Right cardiac atrium (tissue), 5 donors: ENCODE data around the gene C2orf49. TPM values are rescaled to one million over a fixed set of nuclear protein-coding genes. Genes with fewer than 3 reads are reported as not detected.
A peak's percentile ranks its signal among the peaks of the same experiment; 100 is the strongest.

Source experiments
- ATAC-seq, 2 donors: fragments of 200-7000 bp; cut with Tn5 transposase; one replicate each; pipeline versions ENCODE4 v1.8.0 to v1.9.1; 2020; ENCODE audit warnings: moderate library complexity in 2 of 2, mild to moderate bottlenecking in 1 of 2
- DNase-seq, 3 donors: peaks; one replicate each; pipeline ENCODE4 v3.0.0-alpha.2; 2020
- H3K27ac ChIP-seq: one replicate; pipeline ENCODE4 v1.5.1; 2013; ENCODE audit warnings: mild to moderate bottlenecking, low read length, control low read depth, moderate library complexity
- H3K27me3 ChIP-seq: one replicate; pipeline ENCODE4 v1.6.1; 2013; ENCODE audit not compliant: control insufficient read depth, insufficient read depth
- H3K4me1 ChIP-seq: one replicate; pipeline ENCODE4 v1.6.1; 2013; ENCODE audit warnings: low read length; ENCODE audit not compliant: control insufficient read depth, insufficient read depth
- H3K4me3 ChIP-seq: one replicate; pipeline ENCODE4 v1.5.1; 2013; ENCODE audit warnings: low read length, control low read depth
- H3K9me3 ChIP-seq: one replicate; pipeline ENCODE4 v1.6.1; 2013; ENCODE audit warnings: low read length; ENCODE audit not compliant: control insufficient read depth
- WGBS: extraction: QIAGEN DNeasy Blood & Tissue Kit; methylation state at CpG from one replicate; pipeline ENCODE4 v1.1.7; 2013; 5-methylcytosine and 5-hydroxymethylcytosine counted together
- intact Hi-C, 4 donors: fragments of 100-400 bp; cut with DNase I; formaldehyde crosslinking; loops; one replicate each; pipeline versions ENCODE4 v1.11.0 to v1.14.0; 2022 to 2023
- polyA plus RNA-seq: library from polyadenylated mRNA; stranded (reverse); fragments of 200-250 nt; gene quantifications from one replicate; pipeline ENCODE4 v1.2.3, GENCODE V29; 2013
- total RNA-seq, 4 donors: library from RNA; stranded (reverse); fragmentation: NEBNext Ultra II Directional; extraction: Animal tissue kit (Norgen Biotek cat#: 25700); gene quantifications; one replicate each; pipeline ENCODE4 v1.2.1, GENCODE V29; 2021
- donor health status: healthy with polysubstance abuse.
- donor health status: DM: no; HTN: yes; CAD: no.
- donor health status: DM: no; HTN: no; CAD: no.
- donor health status: DM: no; HTN: yes; CAD: no; lungs with severe emphysema.
- donor health status: DM: yes; HTN: yes; CAD: no.

The C2orf49 gene
- total and polyA plus RNA-seq, 5 donors, result 13.2 to 20.3 (median 15.8) TPM

DNA sequence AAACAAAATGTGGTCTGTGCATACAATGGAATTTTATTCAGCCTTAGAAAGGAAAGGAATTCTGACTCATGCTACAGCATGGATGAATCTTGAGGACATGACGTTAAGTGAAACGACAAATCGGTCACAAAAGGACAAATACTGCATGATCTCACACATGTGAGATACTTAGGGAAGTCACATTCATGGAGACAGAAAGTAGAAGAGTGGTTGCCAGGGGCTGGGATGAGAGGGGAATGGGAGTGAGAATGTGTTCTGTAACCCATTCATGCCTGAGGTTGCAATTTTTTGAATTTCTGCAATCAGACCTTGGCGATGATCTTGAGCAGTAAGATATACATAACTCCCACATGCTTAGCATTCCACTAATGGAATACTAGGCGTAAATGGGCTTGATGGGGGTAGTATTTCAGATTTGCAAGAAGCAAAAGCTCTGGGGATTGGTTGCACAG is 39.5 kb downstream of the C2orf49 start:
- peaks cover 7% of the 10 kb centered on the region for H3K4me1 ChIP-seq
- intact Hi-C loops, result no loop called here
- no peak overlapping the region for H3K27ac ChIP-seq

DNA sequence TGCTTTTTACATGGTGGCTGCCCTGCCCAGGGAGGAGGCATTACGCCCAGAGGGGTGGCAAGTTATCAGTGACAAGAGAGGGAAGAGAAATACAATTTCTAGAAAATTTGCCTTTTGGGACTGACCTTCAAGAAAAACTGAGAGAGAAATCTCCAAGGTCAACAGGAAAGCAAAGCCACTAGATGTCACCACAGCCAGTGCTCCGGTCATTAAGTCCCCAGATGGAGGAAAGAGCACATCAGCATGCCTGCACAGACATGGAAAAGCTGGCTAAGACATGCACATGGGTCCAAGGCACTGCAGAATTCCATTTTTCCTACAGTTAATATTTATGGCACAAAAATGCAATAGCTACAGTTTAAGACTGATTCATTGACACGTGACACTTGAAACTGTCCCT is 40.5 kb downstream of the C2orf49 start:
- 65% methylated on average over 3 of the region's 3 CpGs for WGBS
- no peak overlapping the region for H3K4me3 ChIP-seq
- no peaks in the 10 kb centered on the region for H3K9me3 ChIP-seq
- peaks cover 7% of the 10 kb centered on the region for H3K4me1 ChIP-seq
- no peak for ATAC-seq
- no peaks in the 10 kb centered on the region for H3K27me3 ChIP-seq
- no peak for DNase-seq
- H3K27ac ChIP-seq, result peak overlapping the region; percentile 62
- intact Hi-C loops, result no loop called here

More for the DNA sequence above, 39.5 kb downstream of the C2orf49 start:
- no peaks in the 10 kb centered on the region for H3K9me3 ChIP-seq
- H3K4me3 ChIP-seq, result no peak overlapping the region
- 71% methylated on average over 5 of the region's 5 CpGs for WGBS
- H3K27me3 ChIP-seq, result no peaks in the 10 kb centered on the region
- DNase-seq, result no peak
- ATAC-seq, result no peak

DNA sequence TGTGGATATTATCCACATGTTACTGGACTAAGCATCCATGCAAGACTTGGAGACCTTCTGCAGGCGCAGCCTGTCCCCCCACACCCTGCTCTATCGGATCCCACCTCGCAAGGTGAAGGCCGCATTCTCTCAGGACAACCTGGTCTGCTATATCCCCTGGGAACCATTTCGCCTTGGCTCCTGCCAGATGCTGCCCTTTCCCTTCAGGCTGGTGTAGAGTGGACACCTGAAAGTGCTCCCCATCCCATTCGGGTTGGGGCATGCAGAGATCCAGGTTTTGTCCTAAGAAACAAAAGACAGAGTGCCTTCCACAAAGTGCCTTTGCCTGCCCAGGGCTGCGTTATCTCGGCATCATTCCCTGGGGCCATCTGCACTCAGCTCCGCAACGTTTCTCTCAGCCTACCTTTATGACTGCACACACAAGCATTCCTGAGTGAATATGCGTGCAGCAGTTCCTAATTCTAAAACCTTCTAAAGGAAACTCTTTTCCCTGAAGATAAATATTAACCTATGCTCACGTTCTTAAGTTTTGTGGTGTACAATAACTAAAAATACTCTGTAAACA is 41.0 kb downstream of the C2orf49 start:
- intact Hi-C loops, result no loop called here
- Histone ChIP-seq H3K4me1 (peaks cover 5% of the 10 kb centered on the region), H3K4me3 (no peak overlapping the region), H3K27me3 (no peaks in the 10 kb centered on the region), H3K27ac (peak overlapping the region; percentile 25), H3K9me3 (no peaks in the 10 kb centered on the region)
- WGBS, result 83% methylated on average over 12 of the region's 12 CpGs
- DNase-seq (no peak), ATAC-seq (no peak)

DNA sequence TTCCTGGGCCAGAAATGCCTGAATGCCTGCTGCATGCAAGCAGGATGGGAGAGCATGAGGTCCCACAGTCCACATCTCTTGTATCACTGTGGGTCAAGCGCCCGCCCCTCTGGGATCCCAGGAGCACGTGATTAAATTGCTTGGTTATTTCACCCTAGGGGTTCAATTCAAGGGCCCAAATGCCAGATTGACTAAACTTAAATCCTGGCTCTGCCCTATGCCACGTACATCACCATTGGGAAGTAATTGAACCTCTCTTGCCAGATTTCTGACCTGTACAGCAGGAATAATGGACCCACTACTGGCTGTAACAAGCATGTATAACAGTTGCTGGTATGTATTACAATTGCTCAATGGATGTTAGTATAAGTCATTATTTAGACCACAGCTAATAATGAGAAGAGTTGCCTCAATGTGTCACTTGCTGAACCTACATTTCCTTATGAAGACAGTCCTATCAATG is 41.6 kb downstream of the C2orf49 start:
- H3K27me3 ChIP-seq, result no peaks in the 10 kb centered on the region
- WGBS, result 85% methylated on average over 4 of the region's 4 CpGs
- H3K4me3 ChIP-seq, result no peak overlapping the region
- H3K27ac ChIP-seq, result peak overlapping the region; percentile 24
- DNase-seq (no peak), ATAC-seq (no peak)
- H3K4me1 ChIP-seq, result peaks cover 5% of the 10 kb centered on the region
- no peaks in the 10 kb centered on the region for H3K9me3 ChIP-seq
- intact Hi-C loops, result no loop called here

DNA sequence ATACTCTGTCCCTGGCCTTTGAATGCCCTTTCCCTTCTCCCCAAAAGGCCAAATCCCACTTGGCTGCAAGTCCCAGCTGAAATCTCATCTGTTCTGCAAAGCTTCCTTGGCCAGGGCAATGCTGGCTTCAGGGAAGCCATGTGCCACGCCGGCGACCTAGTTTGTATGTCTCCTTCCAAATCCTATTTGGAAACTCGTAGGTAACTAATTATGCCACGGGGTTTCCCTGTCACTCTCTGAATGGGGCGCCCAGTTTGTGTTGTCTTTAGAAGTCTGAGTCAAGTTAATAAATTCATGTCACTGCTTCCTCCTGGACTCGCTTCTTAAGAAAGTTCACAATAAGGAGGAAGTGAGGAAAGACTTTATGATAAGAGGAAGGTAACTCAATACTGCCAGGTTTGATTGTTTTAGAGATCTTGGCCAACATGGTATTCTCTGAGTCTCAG is 42.4 kb downstream of the C2orf49 start:
- 73% methylated on average over 7 of the region's 7 CpGs for WGBS
- no peak for ATAC-seq
- no peak for DNase-seq
- intact Hi-C loops, result loop anchor here in 2 of 4 donors (10.0 kb wide), 2 partner anchors 55 to 115 kb away; no protein-coding TSS in a partner anchor
- no peaks in the 10 kb centered on the region for H3K27me3 ChIP-seq
- peaks cover 5% of the 10 kb centered on the region for H3K4me1 ChIP-seq
- no peak overlapping the region for H3K4me3 ChIP-seq
- H3K9me3 ChIP-seq, result no peaks in the 10 kb centered on the region
- no peak overlapping the region for H3K27ac ChIP-seq

DNA sequence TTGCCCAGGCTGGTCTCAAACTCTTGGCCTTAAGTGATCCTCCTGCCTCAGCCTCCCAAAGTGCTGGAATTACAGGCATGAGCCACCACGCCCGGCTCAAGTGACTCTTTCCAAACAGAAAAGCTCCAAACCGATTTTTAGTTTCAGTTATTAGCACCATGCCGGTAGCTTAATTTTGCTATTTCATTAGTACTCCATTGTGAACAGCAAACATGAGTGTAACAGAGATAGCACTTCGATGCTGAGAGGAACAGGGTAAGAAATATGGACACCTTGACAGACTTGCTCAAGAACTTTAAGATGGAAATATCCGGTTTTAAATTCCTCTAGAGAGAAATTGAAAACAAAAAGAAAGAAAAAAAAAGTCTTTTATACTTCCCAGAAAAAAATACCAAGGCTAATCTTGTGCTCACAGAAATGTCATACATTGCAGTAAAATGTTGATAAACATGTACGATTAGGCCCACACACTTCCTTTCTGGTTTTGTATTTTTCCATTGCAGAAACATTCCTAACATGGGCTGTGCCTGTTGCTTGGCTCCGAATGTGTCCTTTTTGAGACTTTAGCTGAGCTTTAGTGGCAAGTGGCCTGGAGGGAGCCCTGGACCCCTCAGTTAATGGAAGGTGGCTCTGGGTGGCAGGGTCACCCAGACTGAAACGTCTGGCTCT is 43.2 kb downstream of the C2orf49 start:
- peak in 1 of 3 donors; percentile 43 for DNase-seq
- peak overlapping the region; percentile 76 for H3K27ac ChIP-seq
- intact Hi-C loops, result loop anchor here in 2 of 4 donors (10.0 kb wide), 2 partner anchors 54 to 114 kb away; no protein-coding TSS in a partner anchor
- peak; percentile 42 to 61 for ATAC-seq
- H3K4me1 ChIP-seq, result peaks cover 5% of the 10 kb centered on the region
- H3K9me3 ChIP-seq, result no peaks in the 10 kb centered on the region
- WGBS, result 50% methylated on average over 9 of the region's 9 CpGs
- no peak overlapping the region for H3K4me3 ChIP-seq
- H3K27me3 ChIP-seq, result no peaks in the 10 kb centered on the region

DNA sequence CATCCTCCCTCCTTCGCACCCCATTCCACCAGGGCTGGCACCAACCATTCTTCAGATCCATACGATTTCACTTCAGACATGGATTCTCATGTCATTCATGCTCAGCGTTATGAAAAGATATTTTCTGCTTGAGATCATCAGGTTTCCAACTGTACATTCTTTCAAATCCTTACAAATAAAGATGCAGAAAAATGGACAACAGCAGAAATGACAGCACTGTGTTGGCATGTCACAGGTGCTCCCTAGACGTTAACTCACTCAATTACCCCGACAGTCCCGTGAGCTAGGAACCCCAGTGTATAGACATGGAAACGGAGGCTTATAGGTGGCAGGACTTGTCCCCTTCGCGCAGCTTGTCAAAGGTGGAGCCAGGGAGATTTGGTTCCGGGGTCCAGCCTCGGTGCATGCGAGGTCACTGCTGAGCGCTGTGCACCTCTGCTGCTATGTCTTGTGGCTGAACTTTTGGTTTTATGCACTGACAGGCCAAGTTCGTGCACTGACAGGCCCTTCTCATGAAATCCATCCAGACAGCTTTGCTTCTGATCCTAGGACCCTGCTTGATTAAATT is 43.8 kb downstream of the C2orf49 start:
- H3K4me1 ChIP-seq, result peaks cover 5% of the 10 kb centered on the region
- DNase-seq (no peak), ATAC-seq (peak in 1 of 2 donors; percentile 5)
- no peak overlapping the region for H3K4me3 ChIP-seq
- intact Hi-C loops, result loop anchor here in 2 of 4 donors (10.0 kb wide), 2 partner anchors 54 to 114 kb away; no protein-coding TSS in a partner anchor
- peak overlapping the region; percentile 76 for H3K27ac ChIP-seq
- H3K9me3 ChIP-seq, result no peaks in the 10 kb centered on the region
- H3K27me3 ChIP-seq, result no peaks in the 10 kb centered on the region
- WGBS, result 74% methylated on average over 14 of the region's 14 CpGs

DNA sequence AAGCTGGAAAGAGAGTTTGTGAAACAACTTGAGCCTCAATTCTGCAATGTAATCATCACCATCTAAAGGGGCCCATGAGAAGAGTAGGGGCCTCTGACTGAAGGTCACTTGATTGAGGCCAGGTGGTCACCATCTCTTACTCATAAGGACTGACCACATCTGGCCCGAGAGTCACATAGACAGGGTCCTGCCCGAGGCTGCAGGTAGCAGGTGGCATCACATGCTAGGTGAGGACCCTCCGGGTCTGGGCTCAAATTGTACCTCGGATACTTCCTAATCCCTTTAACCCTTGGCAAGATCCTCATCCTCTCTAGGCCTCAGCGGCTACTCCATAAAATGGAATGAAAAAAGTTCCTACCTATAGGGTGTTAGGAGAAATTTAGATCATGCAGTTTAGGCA is 44.8 kb downstream of the C2orf49 start:
- H3K9me3 ChIP-seq, result no peaks in the 10 kb centered on the region
- no peak overlapping the region for H3K27ac ChIP-seq
- no peak for DNase-seq
- intact Hi-C loops, result loop anchor here in 2 of 4 donors (10.0 kb wide), 2 partner anchors 53 to 113 kb away; no protein-coding TSS in a partner anchor
- WGBS, result 87% methylated on average over 5 of the region's 5 CpGs
- H3K4me3 ChIP-seq, result no peak overlapping the region
- no peak for ATAC-seq
- H3K4me1 ChIP-seq, result peaks cover 7% of the 10 kb centered on the region
- no peaks in the 10 kb centered on the region for H3K27me3 ChIP-seq

DNA sequence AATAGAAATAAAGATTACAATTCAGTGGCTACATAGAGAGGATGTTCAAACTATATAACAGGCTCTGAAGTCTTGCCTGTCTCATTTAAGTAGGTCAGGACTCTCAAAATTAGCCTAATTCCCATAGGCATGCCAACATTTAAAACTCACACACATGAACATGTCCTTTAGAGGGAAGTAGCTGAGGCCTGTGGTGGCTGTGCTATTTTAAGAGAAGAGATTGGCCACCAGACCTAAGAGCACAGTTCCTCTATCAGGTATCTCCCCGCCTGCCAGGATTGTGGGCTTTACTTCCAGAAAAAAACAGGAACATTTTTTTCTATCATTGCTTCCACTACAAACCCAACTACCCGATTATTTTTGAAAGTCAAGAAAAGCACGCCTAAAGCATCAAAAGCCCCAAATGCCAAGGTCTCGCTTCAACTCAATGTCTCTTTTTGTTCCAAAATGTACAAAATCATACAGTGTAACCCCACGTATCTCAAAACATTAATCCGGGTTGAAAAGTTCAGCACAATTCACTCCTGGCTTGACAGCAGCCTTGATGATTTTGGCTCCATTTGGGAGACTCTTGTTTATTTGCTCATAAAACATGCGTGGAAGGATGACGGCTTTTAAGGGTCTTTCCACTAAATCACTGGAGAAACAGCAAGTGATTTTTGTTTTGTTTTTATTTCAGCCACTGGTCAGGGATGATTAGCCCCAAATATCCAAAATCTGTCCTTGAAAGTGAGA is 46.3 kb downstream of the C2orf49 start:
- H3K27ac ChIP-seq, result peak overlapping the region; percentile 47
- H3K4me3 ChIP-seq, result no peak overlapping the region
- H3K27me3 ChIP-seq, result no peaks in the 10 kb centered on the region
- 41% methylated on average over 8 of the region's 8 CpGs for WGBS
- ATAC-seq, result peak; percentile 35 to 61
- H3K4me1 ChIP-seq, result peaks cover 7% of the 10 kb centered on the region
- intact Hi-C loops, result loop anchor here in 2 of 4 donors (10.0 kb wide), 2 partner anchors 51 to 111 kb away; no protein-coding TSS in a partner anchor
- no peak for DNase-seq
- no peaks in the 10 kb centered on the region for H3K9me3 ChIP-seq

DNA sequence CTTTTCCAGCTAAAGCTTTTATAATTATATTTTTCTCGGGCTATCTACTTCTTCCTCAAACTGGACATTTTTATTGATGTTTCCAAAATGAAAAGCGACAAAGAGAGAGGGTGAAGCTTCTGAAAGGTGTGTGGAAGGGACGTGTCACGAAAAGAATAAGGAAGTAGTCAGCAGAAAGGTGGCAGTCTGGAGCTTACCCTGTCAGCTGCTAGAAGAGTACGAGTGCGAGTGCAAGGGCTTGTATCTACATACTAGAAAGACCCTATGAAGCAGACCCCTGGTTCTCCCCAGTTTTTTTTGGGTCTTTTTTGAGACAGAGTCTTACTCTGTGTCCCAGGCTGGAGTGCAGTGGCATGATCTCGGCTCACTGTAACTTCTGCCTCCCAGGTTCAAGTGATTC is 46.9 kb downstream of the C2orf49 start:
- H3K27me3 ChIP-seq, result no peaks in the 10 kb centered on the region
- ATAC-seq (no peak), DNase-seq (no peak)
- no peak overlapping the region for H3K27ac ChIP-seq
- H3K4me1 ChIP-seq, result peaks cover 7% of the 10 kb centered on the region
- no peaks in the 10 kb centered on the region for H3K9me3 ChIP-seq
- 67% methylated on average over 7 of the region's 7 CpGs for WGBS
- intact Hi-C loops, result loop anchor here in 2 of 4 donors (10.0 kb wide), 2 partner anchors 51 to 111 kb away; no protein-coding TSS in a partner anchor
- H3K4me3 ChIP-seq, result no peak overlapping the region
